ENCODE measurements around the gene SNX6. TPM values are rescaled to one million over a fixed set of nuclear protein-coding genes. Genes with fewer than 3 reads are reported as not detected.
"Not testable (repeated sequence)": the region's sequence is repeated elsewhere in the genome, so short reads cannot be mapped to it uniquely, and the experiment has no call there.

Gene SNX6
- total RNA-seq, 1 donor from 2014 or later: 66.4 TPM

GRCh38 chr14:34643361-34643760 is 13.4 kb upstream of the SNX6 start:
- ATAC-seq: no peak
- intact Hi-C loops (cut with DNase I): no loop called here
- no peak for DNase-seq (ENCODE audit: missing footprints)

- intact Hi-C loops (cut with DNase I): no loop called here
- ATAC-seq: no peak
- no peak for DNase-seq (ENCODE audit: missing footprints)
Measured at GRCh38 chr14:34642595-34642994, 12.6 kb upstream of the SNX6 start.

- ATAC-seq (no peak), DNase-seq (ENCODE audit: missing footprints) (no peak)
- intact Hi-C loops (cut with DNase I): no loop called here
Measured at GRCh38 chr14:34640826-34641225, 10.9 kb upstream of the SNX6 start.

GRCh38 chr14:34634360-34634771 is 4.4 kb upstream of the SNX6 start:
- intact Hi-C loops (cut with DNase I): loop anchor here (5.0 kb wide), 1 partner anchor 663 kb away; no protein-coding TSS in a partner anchor
- not testable (repeated sequence) for ATAC-seq; DNase-seq (ENCODE audit: missing footprints)

GRCh38 chr14:34633742-34634141 is 3.8 kb upstream of the SNX6 start:
- DNase-seq (ENCODE audit: missing footprints): no peak
- intact Hi-C loops (cut with DNase I): loop anchor here (5.0 kb wide), 1 partner anchor 664 kb away; no protein-coding TSS in a partner anchor
- ATAC-seq: no peak

- ATAC-seq (no peak), DNase-seq (ENCODE audit: missing footprints) (no peak)
- intact Hi-C loops (cut with DNase I): loop anchor here (5.0 kb wide), 1 partner anchor 665 kb away; no protein-coding TSS in a partner anchor
Measured at GRCh38 chr14:34632411-34632978, 2.5 kb upstream of the SNX6 start.

- DNase-seq (ENCODE audit: missing footprints): no peak
- ATAC-seq: no peak
- intact Hi-C loops (cut with DNase I): loop anchor here (2.0 kb wide), 1 partner anchor 86 kb away; the partner anchor contains the start of gene CFL2
Measured at GRCh38 chr14:34629344-34629656, 648 bp downstream of the SNX6 start.

- no peak for DNase-seq (ENCODE audit: missing footprints)
- intact Hi-C loops (cut with DNase I): loop anchor here (2.0 kb wide), 1 partner anchor 86 kb away; the partner anchor contains the start of gene CFL2
- peak; percentile 46 for ATAC-seq
Measured at GRCh38 chr14:34628681-34629135, 1.2 kb downstream of the SNX6 start.

GRCh38 chr14:34623506-34623905 is 6.4 kb downstream of the SNX6 start:
- ATAC-seq (no peak), DNase-seq (ENCODE audit: missing footprints) (no peak)
- intact Hi-C loops (cut with DNase I): no loop called here

- ATAC-seq (no peak), DNase-seq (ENCODE audit: missing footprints) (no peak)
- intact Hi-C loops (cut with DNase I): no loop called here
Measured at GRCh38 chr14:34620839-34621238, 9.1 kb downstream of the SNX6 start.

- DNase-seq (ENCODE audit: missing footprints) (no peak), ATAC-seq (no peak)
- intact Hi-C loops (cut with DNase I): no loop called here
Measured at GRCh38 chr14:34620115-34620514, 9.8 kb downstream of the SNX6 start.

- intact Hi-C loops (cut with DNase I): no loop called here
- DNase-seq (ENCODE audit: missing footprints): no peak
- no peak for ATAC-seq
Measured at GRCh38 chr14:34619471-34619870, 10.5 kb downstream of the SNX6 start.

GRCh38 chr14:34616360-34616759 is 13.6 kb downstream of the SNX6 start:
- ATAC-seq (no peak), DNase-seq (ENCODE audit: missing footprints) (no peak)
- intact Hi-C loops (cut with DNase I): no loop called here

- no peak for ATAC-seq
- DNase-seq (ENCODE audit: missing footprints): no peak
- intact Hi-C loops (cut with DNase I): no loop called here
Measured at GRCh38 chr14:34615507-34615906, 14.4 kb downstream of the SNX6 start.

GRCh38 chr14:34614638-34615037 is 15.3 kb downstream of the SNX6 start:
- no peak for ATAC-seq
- DNase-seq (ENCODE audit: missing footprints): no peak
- intact Hi-C loops (cut with DNase I): no loop called here

- ATAC-seq: no peak
- no peak for DNase-seq (ENCODE audit: missing footprints)
- intact Hi-C loops (cut with DNase I): no loop called here
Measured at GRCh38 chr14:34610101-34610500, 19.8 kb downstream of the SNX6 start.

GRCh38 chr14:34605461-34605860 is 24.5 kb downstream of the SNX6 start:
- ATAC-seq (no peak), DNase-seq (ENCODE audit: missing footprints) (no peak)
- intact Hi-C loops (cut with DNase I): no loop called here

GRCh38 chr14:34604995-34605394 is 25.0 kb downstream of the SNX6 start:
- no peak for ATAC-seq
- no peak for DNase-seq (ENCODE audit: missing footprints)
- intact Hi-C loops (cut with DNase I): no loop called here

- DNase-seq (ENCODE audit: missing footprints): no peak
Measured at GRCh38 chr14:34596891-34597290, 33.1 kb downstream of the SNX6 start.

GRCh38 chr14:34593740-34594375 is 36.1 kb downstream of the SNX6 start:
- DNase-seq (ENCODE audit: missing footprints): no peak
- intact Hi-C loops (cut with DNase I): no loop called here
- no peak for ATAC-seq

More at GRCh38 chr14:34596891-34597290, 33.1 kb downstream of the SNX6 start:
- ATAC-seq: no peak
- intact Hi-C loops (cut with DNase I): no loop called here

- peak; percentile 85 for ATAC-seq
- DNase-seq (ENCODE audit: missing footprints): no peak
- intact Hi-C loops (cut with DNase I): no loop called here
Measured at GRCh38 chr14:34592623-34593022, 37.3 kb downstream of the SNX6 start.

Data from Right ventricle myocardium inferior (tissue), 1 donor.